Hematopoietic multipotent progenitor cell treated with erythropoietin and hydrocortisone succinate and interleukin-3 and kit ligand, for 17 days (in vitro differentiated cells): ENCODE data around the gene ABCC3.

Experiments used
- DNase-seq: peaks from one replicate; pipeline ENCODE4 v3.0.0-alpha.2; 2015; ENCODE audit warnings: low spot score

The ABCC3 gene

GRCh38 chr17:50642722-50643656 lies 8.3 kb downstream of the ABCC3 start:
- no peak for DNase-seq

GRCh38 chr17:50645748-50646682 lies 11.3 kb downstream of the ABCC3 start:
- DNase-seq: no peak

GRCh38 chr17:50647187-50647586 lies 12.5 kb downstream of the ABCC3 start:
- DNase-seq: no peak

DNA sequence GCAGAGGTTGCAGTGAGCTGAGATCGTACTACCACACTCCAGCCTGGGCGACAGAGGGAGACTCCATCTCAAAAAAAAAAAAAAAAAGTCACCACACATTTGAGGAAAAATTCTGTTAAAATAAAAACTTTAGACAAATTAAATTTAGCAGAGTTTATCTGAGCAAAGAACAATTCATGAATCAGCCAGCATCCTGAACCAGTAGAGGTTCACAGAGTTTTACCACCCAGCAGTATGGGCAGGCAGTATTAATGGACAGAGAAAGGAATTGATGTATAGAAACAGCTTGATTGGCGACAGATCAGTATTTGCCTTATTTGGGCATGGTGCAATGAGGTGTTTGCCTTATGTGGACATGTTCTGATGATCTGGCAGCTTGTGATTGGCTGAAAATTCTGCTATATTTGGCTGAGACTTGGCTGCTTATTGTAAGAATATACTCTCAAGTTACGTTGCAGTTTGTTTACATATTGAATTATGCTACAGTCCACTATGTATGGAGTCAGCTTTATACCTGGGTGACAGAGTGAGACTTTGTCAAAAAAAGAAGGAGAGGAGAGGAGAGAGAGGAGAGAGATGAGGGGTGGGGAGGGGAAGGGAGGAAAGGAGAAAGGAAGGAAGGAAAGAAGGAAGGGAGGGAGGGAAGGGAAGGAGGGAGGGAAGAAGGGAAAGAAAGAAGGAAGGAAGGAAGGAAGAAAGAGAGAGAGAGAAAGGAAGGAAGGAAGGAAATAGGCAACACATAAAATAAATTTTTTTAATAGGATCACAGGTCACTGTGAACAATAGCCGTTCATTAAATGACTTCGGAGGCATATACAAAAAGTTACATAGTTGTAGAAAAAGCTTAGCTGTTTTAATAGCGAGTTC lies 14.6 kb downstream of the ABCC3 start:
- no peak for DNase-seq

DNA sequence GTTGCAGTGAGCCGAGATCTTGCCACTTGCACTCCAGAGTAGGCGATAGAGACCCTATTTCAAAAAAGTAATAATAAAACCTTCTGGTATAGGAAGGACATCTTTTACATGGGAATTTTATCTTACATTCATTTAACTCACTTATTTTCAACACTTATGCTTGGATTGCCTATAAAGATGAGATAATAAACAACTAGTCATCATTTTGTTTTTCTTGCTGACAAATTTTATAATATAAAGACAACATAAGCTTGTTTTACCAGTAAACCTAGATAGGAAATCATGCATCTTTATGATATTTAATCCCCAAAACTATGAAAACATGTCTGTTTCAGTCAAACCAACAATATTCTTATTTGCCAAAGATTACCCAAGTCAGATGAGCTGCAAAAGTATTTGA lies 17.0 kb downstream of the ABCC3 start:
- no peak for DNase-seq

DNA sequence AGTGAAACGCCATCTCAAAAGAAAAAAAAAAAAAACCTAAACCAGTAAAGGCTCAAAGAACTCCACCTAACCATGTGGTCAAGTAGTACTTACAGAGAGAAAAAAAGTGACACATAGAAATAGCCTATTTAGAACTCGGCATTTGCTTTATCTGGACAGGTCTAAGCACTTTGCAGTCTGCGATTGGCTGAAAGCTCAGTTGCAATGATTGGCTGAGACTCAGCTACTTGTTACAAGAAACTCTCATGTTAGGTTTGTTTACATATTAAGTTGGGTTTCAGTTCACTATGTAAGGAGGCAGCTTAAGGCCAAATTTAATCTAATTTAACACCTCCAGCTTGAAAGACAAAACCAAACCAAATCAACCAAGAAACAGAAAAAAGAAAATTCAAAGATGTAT lies 19.1 kb downstream of the ABCC3 start:
- DNase-seq: no peak

DNA sequence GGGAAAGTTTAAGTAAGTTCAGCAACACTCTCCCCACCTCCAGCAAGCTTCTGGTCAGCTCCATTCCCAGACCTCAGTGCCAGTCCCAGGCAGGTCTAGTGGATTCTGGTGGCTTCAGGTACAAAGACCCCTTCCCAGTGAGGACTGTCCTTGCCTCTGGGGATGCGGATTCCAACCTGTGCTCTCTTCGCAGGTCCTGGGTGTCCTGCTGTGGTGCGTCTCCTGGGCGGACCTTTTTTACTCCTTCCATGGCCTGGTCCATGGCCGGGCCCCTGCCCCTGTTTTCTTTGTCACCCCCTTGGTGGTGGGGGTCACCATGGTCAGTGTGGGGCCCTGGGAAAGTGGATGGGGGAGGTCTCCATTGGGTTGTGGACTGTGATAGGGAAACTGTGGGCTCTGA lies 21.8 kb downstream of the ABCC3 start:
- DNase-seq: no peak

DNA sequence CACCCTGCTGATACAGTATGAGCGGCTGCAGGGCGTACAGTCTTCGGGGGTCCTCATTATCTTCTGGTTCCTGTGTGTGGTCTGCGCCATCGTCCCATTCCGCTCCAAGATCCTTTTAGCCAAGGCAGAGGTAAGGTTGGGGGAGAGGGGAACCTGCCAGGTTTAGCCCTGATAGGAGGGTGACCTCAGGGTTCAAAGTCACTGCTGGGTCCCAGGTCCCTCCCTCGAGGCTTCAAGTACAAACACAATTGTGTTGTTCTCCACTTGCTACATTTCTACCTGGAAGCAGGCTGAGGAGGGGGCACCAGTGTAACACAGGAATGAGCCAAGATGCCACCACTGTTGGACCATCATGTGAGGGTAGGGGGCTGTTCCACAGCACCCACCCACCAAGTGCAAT lies 22.4 kb downstream of the ABCC3 start:
- no peak for DNase-seq

DNA sequence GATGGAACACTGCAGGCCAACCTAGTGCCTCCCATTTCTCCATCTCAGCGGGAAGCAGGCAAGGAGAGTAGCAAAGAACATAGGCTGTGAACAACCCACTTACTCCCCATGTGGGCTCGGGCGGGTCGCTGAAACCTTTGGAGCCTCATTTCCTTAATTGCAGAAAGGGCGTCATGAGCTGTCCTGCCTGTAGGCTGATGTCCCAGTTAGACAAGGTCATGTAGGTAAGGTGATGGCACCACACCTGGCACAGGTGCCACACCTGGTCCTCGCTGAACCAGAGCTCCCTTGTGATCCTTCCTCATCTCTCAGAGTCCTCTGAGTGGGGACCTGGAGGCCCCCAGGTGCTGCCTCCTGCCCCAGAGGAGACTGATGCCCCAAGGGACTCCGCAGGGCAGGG lies 22.9 kb downstream of the ABCC3 start:
- DNase-seq: no peak

DNA sequence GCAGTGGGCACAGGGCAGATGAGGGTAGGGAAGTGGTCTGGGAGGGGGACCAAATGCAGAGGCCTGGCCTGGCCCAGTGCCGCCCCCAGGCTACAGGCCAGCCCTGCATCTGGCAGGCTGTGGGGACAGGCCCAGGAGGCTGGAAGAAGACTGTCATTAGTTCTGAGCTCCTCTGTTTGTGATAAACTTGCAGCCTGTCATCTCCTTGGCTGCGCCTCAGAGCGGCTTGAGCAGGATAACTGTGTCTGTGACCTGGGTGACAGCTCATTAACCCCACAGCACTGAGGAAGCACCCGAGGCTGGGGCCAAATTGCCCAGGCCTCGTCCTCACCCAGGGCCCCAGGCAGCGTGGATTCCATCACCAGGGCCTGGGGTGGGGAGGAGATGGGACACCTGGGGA lies 23.9 kb downstream of the ABCC3 start:
- no peak for DNase-seq

GRCh38 chr17:50659179-50659578 lies 24.5 kb downstream of the ABCC3 start:
- no peak for DNase-seq

DNA sequence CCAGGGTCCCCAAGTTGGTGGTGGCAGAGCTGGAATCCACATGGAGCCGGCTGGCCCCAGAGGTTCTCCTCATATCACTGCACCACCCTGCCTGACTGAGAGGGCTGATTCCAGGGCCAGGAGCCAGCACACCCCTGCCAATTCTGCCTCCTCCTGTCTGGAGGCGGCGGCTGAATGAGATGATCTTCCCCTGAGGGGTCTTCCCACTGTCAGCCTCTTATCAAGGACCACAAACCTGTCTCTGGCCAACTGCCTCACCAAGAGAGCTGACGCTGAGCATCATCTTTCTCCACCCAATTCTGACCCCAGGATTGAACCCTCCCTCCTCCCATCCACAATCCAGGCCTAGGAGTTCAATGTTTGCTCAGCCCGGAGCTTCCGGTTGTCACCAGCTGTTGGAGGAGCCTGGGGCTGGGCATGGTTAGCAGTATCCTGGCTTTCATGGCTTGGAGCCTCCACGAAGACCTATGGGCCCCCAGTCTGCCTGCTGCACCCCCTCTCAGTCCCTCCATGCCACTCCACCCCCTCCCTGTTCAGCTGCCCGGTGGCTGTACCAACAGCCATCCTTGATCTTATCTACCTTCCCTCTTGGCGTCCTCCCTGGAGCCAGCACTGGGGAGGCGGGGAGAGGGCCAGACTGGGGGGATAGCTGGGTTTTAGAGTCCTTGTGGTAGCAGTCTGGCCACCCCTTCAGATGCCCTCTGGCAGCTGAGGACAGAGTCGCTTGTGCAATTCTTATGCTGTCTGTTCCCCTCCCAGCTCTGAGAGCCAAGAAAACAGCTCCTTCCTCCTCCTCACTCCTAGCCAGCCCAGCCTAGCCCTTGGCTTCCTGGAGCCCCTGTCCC lies 25.6 kb downstream of the ABCC3 start:
- no peak for DNase-seq

DNA sequence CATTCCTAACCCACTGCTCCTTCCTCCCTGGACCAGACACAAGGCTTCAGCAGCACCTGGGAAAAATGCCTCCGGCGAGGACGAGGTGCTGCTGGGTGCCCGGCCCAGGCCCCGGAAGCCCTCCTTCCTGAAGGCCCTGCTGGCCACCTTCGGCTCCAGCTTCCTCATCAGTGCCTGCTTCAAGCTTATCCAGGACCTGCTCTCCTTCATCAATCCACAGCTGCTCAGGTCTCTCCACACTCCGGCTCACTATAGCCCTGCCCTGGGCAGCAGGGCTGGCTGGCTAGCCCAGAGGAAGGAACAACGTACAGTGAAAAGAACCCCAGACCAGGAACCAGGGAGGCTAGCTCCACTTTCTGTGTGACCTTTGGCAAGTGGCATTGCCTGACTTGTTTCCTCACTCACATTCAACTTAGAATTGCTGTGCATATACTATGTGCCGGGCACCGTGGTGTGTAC lies 26.2 kb downstream of the ABCC3 start:
- DNase-seq: no peak

- DNase-seq: no peak
These were observed 26.7 kb downstream of the ABCC3 start for GRCh38 chr17:50661348-50661747.

- DNase-seq: peak; percentile 82
These were observed 27.2 kb downstream of the ABCC3 start for GRCh38 chr17:50661795-50662391.

DNA sequence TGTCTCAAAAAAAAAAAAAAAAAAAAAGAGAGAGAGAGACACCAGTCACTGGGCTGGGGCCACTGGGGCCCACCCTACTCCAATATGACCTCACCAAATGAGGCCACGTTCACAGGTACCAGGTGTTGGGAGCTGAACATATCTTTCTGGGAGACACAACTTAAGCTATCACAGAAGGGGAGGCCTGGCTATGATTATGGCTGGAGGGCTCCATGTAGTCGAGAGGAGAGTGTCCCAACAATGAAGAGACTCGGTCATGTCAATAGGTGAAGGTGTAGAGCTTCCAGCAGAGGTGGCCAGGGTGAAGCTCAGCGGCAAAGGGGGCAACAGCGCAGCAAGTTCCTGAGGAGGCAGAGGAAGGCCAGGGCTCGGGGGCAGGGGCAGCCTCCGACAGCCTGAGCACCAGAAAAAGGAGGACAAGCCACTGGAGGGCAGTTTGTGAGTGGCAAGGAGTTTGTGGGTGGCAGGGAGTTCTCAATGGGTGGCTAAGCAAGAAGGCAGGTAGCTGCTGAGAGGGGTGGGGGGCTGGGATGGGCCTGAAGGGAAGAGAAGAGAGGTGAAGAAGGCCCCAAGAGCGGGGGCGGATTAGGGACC lies 28.0 kb downstream of the ABCC3 start:
- DNase-seq: no peak

GRCh38 chr17:50663812-50664374 lies 29.2 kb downstream of the ABCC3 start:
- DNase-seq: no peak

DNA sequence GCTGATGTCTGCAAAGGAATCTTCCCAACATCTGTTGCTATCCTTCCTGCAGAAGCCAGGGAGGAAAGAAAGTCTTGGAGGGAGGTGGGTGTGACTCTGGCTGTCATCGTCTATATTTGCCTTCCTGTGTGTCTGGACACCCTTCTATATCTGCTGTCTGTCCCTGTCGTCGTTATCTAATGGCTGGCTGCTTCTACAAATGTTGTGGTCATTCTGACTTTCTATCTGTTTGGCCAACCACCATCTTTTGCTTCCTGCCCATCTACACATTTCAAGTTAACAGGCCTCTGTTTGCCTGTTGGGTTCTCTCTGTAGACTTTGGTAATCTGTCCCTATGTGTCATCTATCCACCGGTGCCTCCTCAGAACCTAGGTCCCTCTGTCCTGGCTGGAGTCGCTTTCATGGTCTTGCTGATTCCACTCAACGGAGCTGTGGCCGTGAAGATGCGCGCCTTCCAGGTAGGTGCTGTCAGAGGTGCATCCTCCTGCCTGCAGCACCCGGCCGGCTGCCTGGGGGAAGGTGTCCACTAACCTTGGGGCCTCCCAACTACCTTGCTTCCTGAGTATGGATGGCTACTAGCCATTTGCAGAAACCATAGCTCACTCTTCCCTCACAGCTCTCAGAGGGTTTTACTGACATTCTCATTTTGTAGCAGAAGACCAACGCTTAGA lies 30.2 kb downstream of the ABCC3 start:
- no peak for DNase-seq

DNA sequence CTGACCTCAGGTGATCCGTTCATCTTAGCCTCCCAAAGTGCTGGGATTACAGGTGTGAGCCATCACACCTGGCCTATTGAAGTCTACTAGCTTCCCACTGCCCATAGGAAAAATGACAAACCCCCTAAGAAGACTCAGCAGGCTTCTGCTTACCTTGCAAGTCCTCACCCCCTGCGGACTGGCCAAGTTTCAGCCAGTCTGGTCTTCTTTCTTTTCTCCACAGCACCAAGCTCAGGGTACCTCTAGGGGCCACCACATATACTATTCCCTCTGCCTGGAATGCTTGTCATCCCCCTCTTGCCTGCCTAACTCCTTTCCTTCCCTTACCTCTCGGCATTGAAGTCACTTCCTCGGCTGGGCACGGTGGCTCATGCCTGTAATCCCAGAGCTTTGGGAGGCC lies 31.2 kb downstream of the ABCC3 start:
- DNase-seq: no peak
